KMS-11 (cell line): ENCODE results near the gene CAMTA1.

Experiments used
- H2AFZ ChIP-seq: fragments of 200-600 bp; sonication (generic); 2 replicates; pipeline ENCODE4 v1.6.1; 2016; ENCODE audit warnings: antibody characterized with exemption, mixed run types, low read depth
- H3K27ac ChIP-seq: fragments of 200-600 bp; sonication (generic); 2 replicates; pipeline ENCODE4 v1.6.1; 2016; ENCODE audit warnings: mild to moderate bottlenecking, mixed run types
- H3K27me3 ChIP-seq: fragments of 200-600 bp; sonication (generic); 2 replicates; pipeline ENCODE4 v1.6.1; 2017; ENCODE audit warnings: mild to moderate bottlenecking, low read depth, mixed run types, moderate library complexity; ENCODE audit not compliant: insufficient read depth
- H3K36me3 ChIP-seq: fragments of 200-600 bp; sonication (generic); 2 replicates; pipeline ENCODE4 v1.6.1; 2017; ENCODE audit warnings: mild to moderate bottlenecking, mixed run types; ENCODE audit not compliant: insufficient read depth
- H3K4me1 ChIP-seq: fragments of 200-600 bp; sonication (generic); 2 replicates; pipeline ENCODE4 v1.6.1; 2016; ENCODE audit warnings: mild to moderate bottlenecking, low read depth, mixed run types; ENCODE audit not compliant: poor library complexity, severe bottlenecking
- H3K4me2 ChIP-seq: fragments of 200-600 bp; sonication (generic); 2 replicates; pipeline ENCODE4 v1.7.0; 2016; ENCODE audit warnings: mild to moderate bottlenecking, mixed run types
- H3K4me3 ChIP-seq: fragments of 200-600 bp; sonication (generic); IDR thresholded peaks from 2 replicates; pipeline ENCODE4 v1.6.1; 2017; ENCODE audit warnings: low read depth, low read length, mixed read lengths; ENCODE audit not compliant: insufficient read depth
- H3K79me2 ChIP-seq: fragments of 200-600 bp; sonication (generic); 2 replicates; pipeline ENCODE4 v1.6.1; 2016; ENCODE audit warnings: low read depth, mixed run types; ENCODE audit not compliant: insufficient read depth
- H3K9ac ChIP-seq: fragments of 200-600 bp; sonication (generic); 2 replicates; pipeline ENCODE4 v1.6.1; 2016; ENCODE audit warnings: mild to moderate bottlenecking, mixed run types
- H4K20me1 ChIP-seq: fragments of 200-600 bp; sonication (generic); 2 replicates; pipeline ENCODE4 v1.6.1; 2016; ENCODE audit warnings: mild to moderate bottlenecking, mixed run types; ENCODE audit not compliant: insufficient read depth
- TF ChIP-seq, protein P1 (sequence below): fragments of 200-600 bp; sonication (generic); conservative IDR thresholded peaks from 2 replicates; pipeline ENCODE4 v1.6.1; 2017; ENCODE audit warnings: low read depth, mild to moderate bottlenecking, antibody characterized with exemption, low read length, moderate library complexity, mixed read lengths

Gene CAMTA1

DNA sequence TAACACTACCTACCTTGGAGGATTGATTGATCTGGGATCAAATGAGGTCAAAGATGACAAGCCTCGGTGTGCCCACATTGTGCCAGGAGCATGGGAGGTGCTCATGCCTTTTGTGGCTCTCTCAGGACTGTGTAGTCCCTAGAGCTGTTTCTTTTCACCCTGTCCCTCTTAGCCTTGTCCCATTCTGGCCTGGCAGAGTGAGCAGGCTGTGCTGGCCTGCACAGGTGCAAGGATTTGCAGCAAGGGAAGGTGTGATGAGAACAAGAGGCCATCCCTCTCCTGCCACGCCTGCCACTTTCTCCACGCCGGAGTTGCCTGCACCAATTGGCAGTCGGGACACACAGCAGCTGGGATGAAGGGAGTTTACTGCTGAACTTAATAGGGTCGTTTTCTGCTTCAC lies 575.3 kb downstream of the CAMTA1 start:
- no peak overlapping the region for H3K9ac ChIP-seq
- H3K27ac ChIP-seq: no peak overlapping the region
- H4K20me1 ChIP-seq: no peaks in the 10 kb centered on the region
- no peak overlapping the region for H2AFZ ChIP-seq
- no peaks in the 10 kb centered on the region for H3K36me3 ChIP-seq
- H3K4me2 ChIP-seq: no peak overlapping the region
- TF ChIP-seq, protein P1, sequence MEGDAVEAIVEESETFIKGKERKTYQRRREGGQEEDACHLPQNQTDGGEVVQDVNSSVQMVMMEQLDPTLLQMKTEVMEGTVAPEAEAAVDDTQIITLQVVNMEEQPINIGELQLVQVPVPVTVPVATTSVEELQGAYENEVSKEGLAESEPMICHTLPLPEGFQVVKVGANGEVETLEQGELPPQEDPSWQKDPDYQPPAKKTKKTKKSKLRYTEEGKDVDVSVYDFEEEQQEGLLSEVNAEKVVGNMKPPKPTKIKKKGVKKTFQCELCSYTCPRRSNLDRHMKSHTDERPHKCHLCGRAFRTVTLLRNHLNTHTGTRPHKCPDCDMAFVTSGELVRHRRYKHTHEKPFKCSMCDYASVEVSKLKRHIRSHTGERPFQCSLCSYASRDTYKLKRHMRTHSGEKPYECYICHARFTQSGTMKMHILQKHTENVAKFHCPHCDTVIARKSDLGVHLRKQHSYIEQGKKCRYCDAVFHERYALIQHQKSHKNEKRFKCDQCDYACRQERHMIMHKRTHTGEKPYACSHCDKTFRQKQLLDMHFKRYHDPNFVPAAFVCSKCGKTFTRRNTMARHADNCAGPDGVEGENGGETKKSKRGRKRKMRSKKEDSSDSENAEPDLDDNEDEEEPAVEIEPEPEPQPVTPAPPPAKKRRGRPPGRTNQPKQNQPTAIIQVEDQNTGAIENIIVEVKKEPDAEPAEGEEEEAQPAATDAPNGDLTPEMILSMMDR: no peak
- H3K4me1 ChIP-seq: no peaks in the 10 kb centered on the region
- H3K27me3 ChIP-seq: no peaks in the 10 kb centered on the region; the same call in 1 of the 2 replicates
- no peak overlapping the region for H3K4me3 ChIP-seq
- no peaks in the 10 kb centered on the region for H3K79me2 ChIP-seq

DNA sequence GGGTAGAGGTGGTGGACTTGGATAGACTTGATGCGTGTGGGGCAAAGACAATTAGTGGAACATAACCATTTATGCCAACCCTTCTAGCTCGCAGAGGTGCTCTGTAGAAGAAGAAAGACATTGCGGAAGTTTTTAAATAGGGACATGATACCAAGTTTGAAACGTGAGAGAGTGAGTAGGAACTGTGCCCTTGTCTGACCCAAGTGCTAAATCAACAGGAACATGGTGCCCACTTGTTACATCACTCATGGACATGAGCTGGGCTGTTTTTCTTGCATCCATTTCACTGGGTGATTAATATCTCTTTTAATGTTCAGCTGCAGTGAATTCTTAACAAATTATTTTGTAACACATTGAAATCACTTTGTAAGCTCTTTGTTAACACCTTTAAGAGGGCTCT lies 577.7 kb downstream of the CAMTA1 start:
- no peaks in the 10 kb centered on the region for H3K79me2 ChIP-seq
- H3K36me3 ChIP-seq: no peaks in the 10 kb centered on the region
- H3K27me3 ChIP-seq: no peaks in the 10 kb centered on the region; the same call in 1 of the 2 replicates
- H2AFZ ChIP-seq: no peak overlapping the region
- no peak overlapping the region for H3K4me3 ChIP-seq
- H3K27ac ChIP-seq: no peak overlapping the region
- no peak overlapping the region for H3K4me2 ChIP-seq
- H4K20me1 ChIP-seq: no peaks in the 10 kb centered on the region
- H3K9ac ChIP-seq: no peak overlapping the region
- H3K4me1 ChIP-seq: no peaks in the 10 kb centered on the region
- TF ChIP-seq, protein P1: no peak

GRCh38 chr1:7363450-7363849 lies 578.2 kb downstream of the CAMTA1 start:
- no peak overlapping the region for H3K27ac ChIP-seq
- H2AFZ ChIP-seq: no peak overlapping the region
- H3K79me2 ChIP-seq: no peaks in the 10 kb centered on the region
- TF ChIP-seq, protein P1: no peak
- H3K4me1 ChIP-seq: no peaks in the 10 kb centered on the region
- H3K4me2 ChIP-seq: no peak overlapping the region
- H3K36me3 ChIP-seq: no peaks in the 10 kb centered on the region
- H3K4me3 ChIP-seq: no peak overlapping the region
- H4K20me1 ChIP-seq: no peaks in the 10 kb centered on the region
- no peak overlapping the region for H3K9ac ChIP-seq
- H3K27me3 ChIP-seq: no peaks in the 10 kb centered on the region; the same call in 1 of the 2 replicates

DNA sequence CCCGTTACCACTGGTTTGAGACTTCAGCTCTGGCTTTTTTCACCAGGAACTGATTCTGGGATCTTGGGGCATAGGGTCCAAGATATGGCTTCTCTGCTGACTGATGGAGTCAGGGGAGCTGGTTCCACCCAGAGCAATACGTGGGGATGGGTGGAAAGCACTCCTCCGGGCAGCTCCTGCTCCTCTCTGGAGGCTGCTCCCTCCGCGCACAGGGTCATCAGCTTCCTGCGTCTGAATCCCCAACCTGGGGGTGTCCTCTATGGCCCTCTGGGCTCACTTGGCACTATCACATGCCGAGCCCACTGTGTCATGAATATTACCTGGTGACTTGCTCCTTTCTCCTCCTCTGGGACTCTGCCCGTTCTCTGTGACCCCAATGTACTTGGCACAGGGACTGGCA lies 580.5 kb downstream of the CAMTA1 start:
- no peaks in the 10 kb centered on the region for H4K20me1 ChIP-seq
- no peak overlapping the region for H3K9ac ChIP-seq
- H3K27me3 ChIP-seq: no peaks in the 10 kb centered on the region; the same call in 1 of the 2 replicates
- H3K36me3 ChIP-seq: no peaks in the 10 kb centered on the region
- no peak overlapping the region for H3K4me2 ChIP-seq
- H2AFZ ChIP-seq: no peak overlapping the region
- H3K4me1 ChIP-seq: no peaks in the 10 kb centered on the region
- H3K4me3 ChIP-seq: no peak overlapping the region
- H3K79me2 ChIP-seq: no peaks in the 10 kb centered on the region
- TF ChIP-seq, protein P1: no peak
- no peak overlapping the region for H3K27ac ChIP-seq
